GM18499 (cell line): ENCODE measurements around the gene JAKMIP1.
A peak's percentile ranks its signal among the peaks of the same experiment; 100 is the strongest.

Experiments used
- ATAC-seq: cut with Tn5 transposase; IDR thresholded peaks from one replicate; pipeline ENCODE4 v1.9.1; 2021; ENCODE audit warnings: moderate number of reproducible peaks; ENCODE audit not compliant: insufficient read depth, unreplicated experiment

Gene JAKMIP1

DNA sequence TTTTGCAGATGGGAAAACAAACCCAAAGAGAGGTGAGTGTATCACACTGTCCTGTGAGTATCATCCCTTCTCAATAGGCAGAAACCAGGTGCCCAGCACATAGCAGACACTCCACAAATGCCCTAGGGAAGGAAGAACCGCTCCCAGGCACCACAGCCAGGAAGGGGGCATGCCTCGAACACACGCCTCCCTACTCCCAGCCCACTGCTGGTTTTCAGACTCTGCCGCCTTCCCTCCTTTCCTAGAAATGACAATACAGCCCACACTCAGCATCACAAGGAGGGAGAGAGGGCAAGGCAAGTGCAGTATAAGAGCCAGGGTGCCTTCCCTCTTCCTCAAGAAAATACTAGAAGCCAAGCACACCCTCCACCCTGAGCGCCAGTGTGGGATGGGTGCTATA, 16.2 kb downstream of the JAKMIP1 start:
- no peak for ATAC-seq

DNA sequence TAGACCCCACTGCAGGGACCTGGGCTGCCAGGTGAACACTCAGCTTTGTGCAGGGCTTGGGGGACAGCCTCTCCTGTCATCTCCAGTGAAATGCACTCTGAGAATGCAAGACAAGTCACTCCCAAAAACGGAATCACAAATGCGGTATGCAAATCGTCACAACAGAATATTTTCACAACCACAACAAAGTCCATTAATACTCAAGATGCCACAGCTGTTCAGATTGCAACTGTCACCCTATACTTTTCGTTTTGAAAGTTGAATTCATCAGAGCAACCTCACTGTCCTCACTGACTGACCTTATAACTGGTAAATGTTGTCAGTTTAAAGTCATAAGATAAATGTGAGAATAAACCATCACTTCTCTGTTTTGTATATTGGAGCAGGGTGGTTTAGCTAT, 16.6 kb downstream of the JAKMIP1 start:
- peak; percentile 32 for ATAC-seq

DNA sequence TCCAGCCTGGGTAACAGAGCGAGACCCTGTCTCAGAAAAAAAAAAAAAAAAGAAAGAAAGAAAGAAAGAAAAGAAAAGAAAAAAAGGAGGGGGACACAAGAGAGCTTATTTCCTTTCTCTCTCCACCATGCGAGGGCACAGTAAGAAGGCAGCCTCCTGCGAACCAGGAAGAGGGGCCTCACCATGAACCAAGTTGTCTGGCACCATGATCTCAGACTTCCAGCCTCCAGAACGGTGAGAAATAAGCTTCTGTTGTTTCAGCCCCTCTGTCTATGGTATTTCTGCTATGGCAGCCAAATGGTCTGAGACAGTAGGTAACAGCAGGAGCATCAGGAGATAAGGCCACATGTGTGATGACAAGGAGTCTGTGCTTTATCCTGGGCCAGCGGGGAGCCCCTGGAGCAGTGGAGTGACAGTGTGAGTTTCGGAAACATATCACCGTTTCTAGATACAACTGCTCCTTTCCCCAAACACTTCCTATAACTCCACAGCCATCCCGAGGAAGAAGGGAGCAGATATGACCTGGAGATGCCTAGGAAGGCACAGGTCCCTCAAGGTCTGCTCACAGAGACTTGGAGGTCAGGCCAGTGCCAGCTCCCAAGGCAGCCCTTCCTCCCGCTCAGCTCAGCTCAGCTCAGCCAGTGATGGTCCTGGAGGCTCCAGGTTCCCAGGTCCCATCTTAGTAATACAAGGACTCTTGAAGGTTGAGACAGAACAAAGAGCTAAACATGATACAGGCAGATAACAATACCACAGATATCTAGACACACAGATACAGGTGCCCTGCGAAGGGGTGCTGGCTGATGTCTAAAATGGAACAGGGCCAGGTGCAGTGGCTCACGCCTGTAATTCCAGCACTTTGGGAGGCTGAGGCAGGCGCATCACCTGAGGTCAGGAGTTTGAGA, 17.7 kb downstream of the JAKMIP1 start:
- ATAC-seq: no peak

DNA sequence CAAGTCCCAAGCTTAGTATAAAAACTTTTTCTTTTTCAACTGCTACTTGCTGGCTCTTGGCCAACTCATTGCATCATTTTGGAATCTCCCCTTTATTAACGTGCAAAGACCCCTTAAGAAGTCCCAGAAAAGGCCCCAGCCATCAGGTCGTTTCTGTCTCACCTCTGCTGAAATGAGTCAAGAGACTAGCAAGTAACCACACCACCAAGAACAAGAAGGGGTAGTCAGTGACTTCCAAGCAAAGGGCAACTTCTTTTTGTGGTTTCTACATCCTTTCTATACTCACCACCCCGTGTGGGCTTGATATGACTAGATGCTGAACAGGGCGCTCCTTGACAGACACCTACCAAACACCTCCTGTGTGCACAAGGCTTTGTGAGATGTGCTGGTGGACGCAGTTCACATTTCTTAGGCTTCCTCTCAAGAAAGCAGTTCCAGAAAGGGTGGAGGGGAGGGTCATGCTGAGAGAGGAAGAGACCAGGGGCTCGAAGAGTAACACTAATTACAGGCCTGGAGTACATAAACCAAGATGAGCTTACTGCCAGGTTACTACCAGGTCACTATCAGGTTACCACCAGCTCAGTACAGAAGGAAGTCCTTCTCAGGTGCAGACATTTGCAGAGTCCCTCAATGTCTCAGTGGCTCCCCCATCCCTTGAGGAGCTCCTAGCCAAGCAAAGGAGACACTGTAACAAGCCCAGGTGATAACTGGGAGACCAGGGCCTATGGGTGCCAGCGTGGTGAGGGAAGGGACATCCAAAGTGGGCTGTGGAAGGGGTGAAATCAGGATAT, 19.3 kb downstream of the JAKMIP1 start:
- ATAC-seq: peak; percentile 70

DNA sequence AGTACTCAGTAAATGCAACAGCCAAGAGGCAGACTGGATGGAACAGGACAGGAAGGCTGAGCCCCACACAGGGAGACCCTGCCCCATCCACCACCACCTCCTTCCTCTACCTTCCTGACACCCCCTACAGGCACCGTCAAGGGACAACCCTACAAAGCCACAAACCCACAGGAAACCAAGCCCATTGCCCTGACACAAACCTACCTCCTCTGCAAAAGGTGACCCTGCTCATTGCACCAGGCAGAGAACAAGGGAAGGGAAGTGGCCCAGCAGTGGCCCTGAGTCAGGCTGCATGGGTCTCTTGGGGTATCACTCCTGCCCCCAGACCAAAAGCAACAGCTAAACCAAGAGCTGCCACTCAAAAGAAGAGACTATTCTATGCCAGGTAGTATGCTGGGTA, 21.0 kb downstream of the JAKMIP1 start:
- no peak for ATAC-seq

DNA sequence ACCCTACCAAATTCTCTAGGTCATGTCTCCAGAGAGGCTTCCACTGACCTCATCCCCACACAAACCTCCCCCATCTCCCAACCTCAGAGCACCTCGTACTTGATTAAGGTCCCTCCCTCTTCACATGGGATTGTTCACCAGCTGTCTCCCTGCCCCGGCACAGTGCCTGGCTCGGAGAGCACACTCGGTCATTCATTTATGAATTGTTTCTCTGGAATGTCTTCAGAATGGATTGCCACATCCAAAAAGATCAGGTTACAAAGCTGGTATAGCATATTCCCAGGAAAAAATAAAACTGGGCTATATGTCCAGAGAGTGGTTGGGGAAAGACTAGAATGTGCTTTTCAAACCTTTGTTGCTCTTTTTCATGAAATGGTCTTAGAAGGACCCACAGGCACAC, 21.6 kb downstream of the JAKMIP1 start:
- no peak for ATAC-seq

DNA sequence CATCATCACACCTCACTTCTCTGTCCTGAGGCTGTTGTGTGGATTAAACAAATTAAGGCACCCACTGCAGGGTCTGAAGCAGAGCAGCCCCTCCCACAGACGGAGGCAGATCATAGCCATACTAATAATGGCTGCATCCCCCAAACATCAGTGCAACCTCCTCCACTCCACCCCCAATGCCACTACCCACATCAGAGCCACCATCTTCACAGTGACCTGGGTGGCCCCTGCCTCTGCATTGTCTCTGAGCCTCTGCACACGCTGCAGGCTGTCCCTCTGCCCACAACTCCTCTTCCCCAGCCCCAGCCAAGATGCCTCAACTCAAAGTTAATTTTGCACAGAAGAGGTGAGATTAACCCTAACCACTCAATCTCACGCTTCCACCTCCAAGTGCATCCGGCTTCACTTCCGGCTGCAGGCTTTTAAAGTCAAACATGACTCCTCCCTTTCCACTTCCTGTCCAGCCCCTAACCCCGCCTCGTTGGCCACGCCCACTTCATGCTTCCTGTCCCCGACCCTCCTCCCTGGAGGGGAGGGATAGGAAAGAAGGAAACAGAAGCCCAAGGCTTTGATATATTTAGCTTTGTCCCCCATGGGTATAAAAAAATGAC, 22.7 kb downstream of the JAKMIP1 start:
- no peak for ATAC-seq

DNA sequence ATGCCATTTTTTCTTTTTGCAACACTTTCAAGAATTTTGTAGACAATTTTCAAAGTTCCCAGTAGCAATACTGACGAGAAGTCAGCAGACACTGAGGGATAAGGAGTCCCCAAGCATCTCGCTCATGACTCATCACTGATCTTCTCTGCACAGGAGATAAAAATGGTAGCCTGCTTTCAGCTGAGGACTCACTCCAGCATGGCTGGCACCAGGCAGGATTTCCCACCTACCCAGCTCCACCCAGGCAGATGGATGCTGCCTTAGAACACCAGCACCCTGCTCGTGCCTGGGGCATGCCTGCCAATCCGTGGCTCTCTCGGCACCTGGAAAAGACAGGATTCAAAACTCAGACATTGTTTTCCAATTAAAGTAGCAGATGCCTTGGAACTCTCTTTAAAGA, 24.9 kb downstream of the JAKMIP1 start:
- no peak for ATAC-seq

DNA sequence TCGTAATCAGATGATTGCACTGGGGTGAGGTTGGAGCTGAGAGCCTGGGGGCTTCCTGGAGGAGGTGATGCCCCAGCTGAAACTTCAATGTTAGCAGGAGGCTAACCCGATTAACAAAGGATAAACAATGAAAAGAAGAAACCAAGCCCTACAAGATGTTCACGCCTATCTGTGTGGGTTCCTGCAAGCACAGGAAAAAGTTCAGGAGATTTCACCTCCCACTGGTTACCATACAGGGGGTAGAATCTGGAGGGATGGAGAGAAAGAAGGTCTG, 27.5 kb downstream of the JAKMIP1 start:
- ATAC-seq: no peak

DNA sequence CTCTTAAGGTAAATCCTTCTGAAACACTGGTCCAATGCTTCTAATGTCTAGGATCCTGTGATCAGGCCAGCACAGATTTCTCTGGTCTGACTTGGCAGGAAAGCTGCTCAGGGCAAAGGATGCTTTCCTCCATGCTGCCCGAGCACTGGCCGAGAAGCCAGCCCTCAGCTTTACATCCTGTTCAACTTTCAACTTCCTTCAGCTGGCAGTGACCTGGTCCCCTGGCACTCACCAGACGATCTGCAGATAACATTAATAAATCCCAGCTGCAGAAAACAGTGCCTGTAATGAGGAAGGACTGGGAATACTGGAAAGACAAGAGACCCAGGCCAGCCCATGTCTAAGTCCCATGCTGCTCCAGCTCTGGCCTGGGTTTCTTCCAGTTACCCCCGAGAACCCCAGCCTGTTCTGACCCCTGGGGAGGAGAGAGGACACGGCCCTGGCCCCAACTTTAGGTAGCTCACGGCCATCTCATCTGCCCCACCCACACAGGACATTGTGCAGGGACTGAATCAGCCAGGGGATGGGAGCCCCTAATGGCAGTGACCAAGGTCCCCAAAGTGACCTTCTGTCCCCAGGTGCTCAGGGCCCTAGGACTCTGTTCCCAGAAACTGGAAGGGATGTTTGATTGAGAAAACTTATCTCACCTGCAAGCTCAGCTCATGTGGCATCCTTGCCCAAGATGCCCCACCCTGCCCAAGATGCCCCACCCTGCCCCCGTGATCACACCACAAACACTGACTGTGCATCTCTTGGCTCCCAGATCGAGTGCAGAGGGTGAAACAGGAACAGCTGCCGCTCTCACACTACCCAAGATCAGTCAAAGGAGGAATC, 28.0 kb downstream of the JAKMIP1 start:
- no peak for ATAC-seq

DNA sequence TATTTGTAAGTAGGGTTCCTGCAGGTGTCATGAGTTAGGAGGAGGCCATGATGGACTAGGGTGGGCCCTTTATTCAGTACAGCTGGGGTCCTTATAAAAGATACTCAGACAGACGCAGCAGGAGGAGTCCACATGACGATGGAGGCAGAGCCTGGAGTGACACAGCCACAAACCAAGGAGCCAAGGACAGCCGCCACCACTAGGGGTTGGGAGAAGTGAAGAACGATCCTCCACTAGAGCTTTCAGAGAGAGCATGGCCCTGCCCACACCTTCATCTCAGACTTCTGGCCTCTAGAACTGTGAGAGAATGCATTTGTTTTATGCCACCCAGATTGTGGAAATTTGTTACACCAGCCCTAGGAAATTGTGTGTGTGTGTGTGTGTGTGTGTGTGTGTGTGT, 31.1 kb downstream of the JAKMIP1 start:
- no peak for ATAC-seq

DNA sequence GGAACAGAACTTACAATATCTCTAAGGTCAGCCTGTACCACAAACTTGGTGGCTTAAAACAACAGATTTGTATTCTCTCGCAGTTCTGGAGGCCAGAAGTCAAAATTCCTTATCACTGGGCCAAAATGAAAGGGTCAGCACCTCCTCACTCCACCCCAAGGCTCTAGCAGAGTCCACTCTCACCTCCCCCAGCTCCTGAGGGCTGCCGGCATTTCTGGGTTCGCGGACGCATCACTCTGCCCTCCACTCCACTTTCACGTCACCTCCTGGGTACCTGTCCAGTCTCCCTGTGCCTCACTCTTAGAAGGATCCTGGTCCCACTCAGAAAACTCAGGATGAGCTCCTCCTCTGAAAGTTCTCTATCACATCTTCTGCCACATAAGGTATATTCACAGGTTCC, 34.6 kb downstream of the JAKMIP1 start:
- ATAC-seq: no peak

DNA sequence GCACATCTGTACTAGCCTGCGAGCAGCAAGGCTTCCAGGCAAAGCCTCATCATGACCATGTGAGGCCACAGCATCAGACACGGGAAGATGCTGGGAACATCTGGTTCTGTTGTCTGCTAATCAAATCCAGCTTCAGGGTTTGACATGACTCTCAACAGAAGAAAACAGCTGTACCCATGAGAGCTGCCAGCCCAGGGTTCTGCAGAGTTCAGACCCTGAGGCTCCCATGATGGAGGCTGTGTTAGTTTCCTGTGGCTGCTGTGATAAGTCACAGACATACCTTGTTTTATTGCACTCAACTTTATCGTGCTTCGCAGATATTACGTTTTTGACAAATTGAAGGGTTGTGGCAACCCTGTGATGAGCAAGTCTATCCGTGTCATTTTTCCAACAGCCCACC, 37.5 kb downstream of the JAKMIP1 start:
- no peak for ATAC-seq

DNA sequence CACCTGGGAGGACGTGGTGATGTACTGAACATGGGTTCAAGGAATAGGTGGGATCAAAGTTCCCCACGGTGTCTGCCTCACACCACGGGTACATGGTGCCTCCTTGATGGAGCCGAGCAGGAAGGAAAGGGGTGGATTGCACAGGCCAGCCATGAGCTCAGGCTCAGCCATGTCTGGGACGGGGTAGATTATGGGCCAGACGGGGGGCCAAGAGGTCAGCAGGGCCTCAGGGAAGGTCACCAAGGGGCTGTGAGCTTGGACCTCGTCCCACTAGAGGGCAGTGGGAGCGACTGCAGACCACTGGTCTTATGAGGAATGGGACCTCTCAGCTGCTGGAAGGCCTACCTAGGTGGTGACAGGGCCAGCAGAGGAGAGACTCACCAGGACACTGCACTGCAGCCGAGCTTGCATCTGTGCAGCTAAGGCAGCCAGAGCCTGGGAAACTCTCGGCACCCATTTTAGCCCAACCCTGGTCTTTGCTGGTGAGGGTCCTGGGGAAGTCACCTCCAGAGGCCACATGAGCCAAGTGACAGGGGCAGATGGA, 38.4 kb downstream of the JAKMIP1 start:
- ATAC-seq: no peak

DNA sequence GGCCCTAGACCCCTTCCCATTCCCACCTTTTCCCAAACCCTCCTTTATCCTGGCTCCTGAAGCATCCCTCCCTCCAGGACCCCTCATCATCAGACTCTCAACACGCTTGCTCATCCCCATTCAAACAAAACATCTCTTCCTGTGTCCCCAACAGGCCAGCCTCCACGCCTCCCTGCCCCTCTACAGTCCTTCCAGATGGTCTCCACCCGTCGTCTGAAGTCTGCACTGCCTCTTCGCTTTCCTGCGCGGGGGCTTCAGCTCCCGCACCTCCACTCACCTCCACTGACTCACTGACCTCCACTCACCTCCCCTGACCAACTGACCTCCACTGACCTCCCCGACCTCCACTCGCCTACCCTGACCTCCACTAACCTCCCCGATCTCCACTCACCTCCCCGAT, 39.8 kb downstream of the JAKMIP1 start:
- no peak for ATAC-seq

DNA sequence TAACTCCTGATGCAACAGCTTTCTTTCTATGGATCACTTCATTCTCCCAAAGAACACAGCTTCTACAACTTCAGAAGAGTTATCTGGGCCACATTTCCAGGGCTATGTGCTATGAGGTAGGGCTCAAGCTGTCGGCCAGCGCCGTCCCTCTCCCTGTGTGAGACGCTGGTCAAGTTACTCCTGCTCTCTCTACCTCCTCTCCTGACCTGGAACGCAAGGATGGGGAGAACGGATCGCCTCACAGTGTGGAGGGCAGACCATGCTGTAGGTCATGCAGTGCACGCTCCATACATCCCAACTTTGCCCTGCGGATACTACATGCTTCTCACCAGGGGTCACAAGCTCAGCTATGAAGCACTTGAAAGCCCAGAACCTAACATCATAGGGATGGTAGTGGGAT, 42.4 kb downstream of the JAKMIP1 start:
- no peak for ATAC-seq

DNA sequence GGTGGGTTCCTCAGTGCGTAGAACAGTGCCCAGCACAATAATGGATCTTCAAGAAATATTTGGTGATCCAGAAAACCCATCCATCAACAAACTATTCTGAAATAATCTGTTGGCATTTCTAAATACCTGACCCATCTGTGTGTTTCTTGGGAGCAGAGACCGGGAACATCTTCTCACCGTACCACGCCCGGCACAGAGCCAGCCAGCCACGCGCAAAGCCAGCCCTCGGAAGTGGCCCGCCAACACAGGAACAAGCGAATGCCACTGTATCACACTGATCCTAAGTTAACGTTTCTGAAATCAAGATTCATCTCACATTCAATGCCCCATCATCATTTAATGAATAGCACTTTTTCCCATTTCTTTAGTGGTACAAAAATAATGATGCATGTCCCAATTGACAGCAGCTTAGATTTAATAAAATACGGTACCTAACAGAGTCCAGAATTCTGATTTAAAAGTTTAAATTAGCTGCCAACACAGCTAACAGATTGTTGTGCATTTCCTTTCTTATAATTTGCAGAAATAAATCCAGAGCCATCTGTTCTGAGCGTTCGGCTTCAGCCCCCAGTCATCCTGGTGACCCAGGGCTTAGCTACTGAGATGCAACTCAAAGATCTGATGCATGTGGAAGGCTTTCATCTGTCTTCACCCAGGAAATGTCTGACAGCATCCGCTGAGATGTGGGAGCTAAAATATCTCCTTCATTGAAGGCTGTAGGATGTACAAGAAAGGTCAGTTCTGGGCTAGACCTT, 44.2 kb downstream of the JAKMIP1 start:
- ATAC-seq: no peak

DNA sequence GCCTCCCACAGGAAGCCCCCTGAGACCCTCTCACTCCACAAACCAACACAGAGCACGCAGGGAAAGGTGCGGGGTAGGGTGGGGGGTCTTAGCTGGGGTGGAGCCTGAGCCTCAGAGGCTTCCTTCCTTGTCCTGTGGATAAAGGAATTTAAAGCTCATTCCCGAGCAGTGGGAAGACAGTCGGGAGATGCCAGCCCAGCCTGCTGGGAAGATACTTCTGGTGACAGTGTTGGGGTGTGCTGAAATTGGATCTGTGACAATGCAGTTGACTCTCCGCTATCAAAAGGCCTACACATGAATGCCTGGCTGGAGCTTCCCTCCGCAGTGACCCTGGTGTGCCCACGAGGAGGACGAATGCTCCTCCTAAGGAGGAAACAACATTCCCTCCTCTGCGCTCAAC, 45.5 kb downstream of the JAKMIP1 start:
- ATAC-seq: no peak

DNA sequence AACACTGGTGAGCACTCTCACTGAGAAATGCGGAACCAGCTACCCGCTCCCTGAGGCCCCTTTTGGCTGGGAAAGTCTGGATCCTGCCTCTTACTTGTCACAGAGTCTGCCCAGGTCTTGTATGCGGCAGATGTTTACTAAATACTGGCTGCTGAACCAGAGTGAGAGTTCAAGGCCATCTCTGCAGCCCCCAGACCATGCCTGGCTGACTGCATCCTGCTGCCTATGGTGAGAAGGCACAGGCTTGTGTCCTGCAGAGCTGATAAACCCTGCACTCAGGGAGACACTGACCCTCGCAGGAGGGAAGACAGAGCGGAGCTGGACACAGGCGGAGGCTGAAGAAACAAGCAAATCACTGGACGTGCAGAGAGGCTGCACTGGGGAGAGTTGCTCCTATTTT, 46.5 kb downstream of the JAKMIP1 start:
- ATAC-seq: no peak
